ENCODE data around the gene CARD14. TPM values are rescaled to one million over a fixed set of nuclear protein-coding genes. Genes with fewer than 3 reads are reported as not detected.

CARD14 gene
- total RNA-seq, 2 donors from 2014 or later: 0.29 to 0.54 TPM

DNA sequence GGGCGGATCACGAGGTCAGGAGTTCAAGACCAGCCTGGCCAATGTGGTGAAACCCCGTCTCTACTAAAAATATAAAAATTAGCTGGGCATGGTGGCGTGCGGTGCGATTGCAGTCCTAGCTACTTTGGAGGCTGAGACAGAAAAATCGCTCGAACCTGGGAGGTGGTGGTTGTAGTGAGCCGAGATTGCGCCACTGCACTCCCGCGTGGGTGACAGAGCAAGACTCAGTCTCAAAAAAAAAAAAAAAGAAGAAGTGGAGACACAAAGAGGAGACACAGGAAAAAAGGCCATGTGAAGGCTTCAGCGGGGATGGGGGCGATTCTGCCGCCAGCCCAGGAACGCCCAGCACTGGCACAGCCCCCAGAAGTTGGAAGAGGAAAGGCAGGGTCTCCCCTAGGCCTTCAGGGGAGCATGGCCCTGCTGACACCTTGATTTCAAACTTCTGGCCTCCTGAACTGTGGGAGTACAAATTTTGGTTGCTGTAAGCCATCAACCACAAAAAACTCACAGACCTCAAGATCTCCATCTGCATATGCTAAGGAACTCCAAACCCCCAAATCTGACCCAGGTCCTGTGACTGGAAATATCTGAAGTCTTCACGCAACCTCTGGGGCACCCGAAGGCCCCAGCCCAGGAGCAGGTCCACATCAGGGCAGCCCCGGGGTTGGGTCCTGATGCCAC is 43.3 kb downstream of the CARD14 start:
- intact Hi-C loops (cut with DNase I): no loop called here
- no peak for DNase-seq
- Histone ChIP-seq H3K9me3 (no peaks in the 10 kb centered on the region), H3K27me3 (no peaks in the 10 kb centered on the region), H3K27ac (no peak overlapping the region), H3K36me3 (no peaks in the 10 kb centered on the region), H3K4me3 (no peak overlapping the region), H3K4me1 (no peaks in the 10 kb centered on the region), H3K9ac (ENCODE audit: low read depth in 2 of 2, low read length in 2 of 2) (no peak overlapping the region)
- TF ChIP-seq, protein P1, sequence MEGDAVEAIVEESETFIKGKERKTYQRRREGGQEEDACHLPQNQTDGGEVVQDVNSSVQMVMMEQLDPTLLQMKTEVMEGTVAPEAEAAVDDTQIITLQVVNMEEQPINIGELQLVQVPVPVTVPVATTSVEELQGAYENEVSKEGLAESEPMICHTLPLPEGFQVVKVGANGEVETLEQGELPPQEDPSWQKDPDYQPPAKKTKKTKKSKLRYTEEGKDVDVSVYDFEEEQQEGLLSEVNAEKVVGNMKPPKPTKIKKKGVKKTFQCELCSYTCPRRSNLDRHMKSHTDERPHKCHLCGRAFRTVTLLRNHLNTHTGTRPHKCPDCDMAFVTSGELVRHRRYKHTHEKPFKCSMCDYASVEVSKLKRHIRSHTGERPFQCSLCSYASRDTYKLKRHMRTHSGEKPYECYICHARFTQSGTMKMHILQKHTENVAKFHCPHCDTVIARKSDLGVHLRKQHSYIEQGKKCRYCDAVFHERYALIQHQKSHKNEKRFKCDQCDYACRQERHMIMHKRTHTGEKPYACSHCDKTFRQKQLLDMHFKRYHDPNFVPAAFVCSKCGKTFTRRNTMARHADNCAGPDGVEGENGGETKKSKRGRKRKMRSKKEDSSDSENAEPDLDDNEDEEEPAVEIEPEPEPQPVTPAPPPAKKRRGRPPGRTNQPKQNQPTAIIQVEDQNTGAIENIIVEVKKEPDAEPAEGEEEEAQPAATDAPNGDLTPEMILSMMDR (IDR thresholded peaks at IDR 0.05): no peak

DNA sequence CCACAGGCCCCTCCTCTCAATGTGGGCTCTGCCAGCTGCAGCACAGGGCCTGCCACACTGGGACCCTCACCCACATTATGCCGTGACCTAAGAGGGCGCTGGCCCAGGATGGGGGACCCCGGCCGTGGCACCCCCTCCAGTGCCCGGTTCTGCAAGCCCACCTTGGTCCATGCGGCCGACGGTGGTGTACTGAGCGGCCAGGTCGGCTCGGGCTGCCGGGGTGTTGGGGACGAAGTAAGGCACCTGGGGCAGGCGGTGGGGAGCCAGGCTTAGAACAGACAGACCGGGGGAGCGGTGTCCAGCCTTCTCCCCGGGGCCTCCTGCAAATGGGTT is 43.8 kb downstream of the CARD14 start:
- H3K9me3 ChIP-seq: no peaks in the 10 kb centered on the region
- H3K27ac ChIP-seq: no peak overlapping the region
- no peaks in the 10 kb centered on the region for H3K36me3 ChIP-seq
- no peak overlapping the region for H3K9ac ChIP-seq (ENCODE audit: low read depth in 2 of 2, low read length in 2 of 2)
- DNase-seq: no peak
- no peak overlapping the region for H3K4me3 ChIP-seq
- TF ChIP-seq, protein P1 (IDR thresholded peaks at IDR 0.05): no peak
- H3K27me3 ChIP-seq: no peaks in the 10 kb centered on the region
- H3K4me1 ChIP-seq: no peaks in the 10 kb centered on the region
- intact Hi-C loops (cut with DNase I): no loop called here

DNA sequence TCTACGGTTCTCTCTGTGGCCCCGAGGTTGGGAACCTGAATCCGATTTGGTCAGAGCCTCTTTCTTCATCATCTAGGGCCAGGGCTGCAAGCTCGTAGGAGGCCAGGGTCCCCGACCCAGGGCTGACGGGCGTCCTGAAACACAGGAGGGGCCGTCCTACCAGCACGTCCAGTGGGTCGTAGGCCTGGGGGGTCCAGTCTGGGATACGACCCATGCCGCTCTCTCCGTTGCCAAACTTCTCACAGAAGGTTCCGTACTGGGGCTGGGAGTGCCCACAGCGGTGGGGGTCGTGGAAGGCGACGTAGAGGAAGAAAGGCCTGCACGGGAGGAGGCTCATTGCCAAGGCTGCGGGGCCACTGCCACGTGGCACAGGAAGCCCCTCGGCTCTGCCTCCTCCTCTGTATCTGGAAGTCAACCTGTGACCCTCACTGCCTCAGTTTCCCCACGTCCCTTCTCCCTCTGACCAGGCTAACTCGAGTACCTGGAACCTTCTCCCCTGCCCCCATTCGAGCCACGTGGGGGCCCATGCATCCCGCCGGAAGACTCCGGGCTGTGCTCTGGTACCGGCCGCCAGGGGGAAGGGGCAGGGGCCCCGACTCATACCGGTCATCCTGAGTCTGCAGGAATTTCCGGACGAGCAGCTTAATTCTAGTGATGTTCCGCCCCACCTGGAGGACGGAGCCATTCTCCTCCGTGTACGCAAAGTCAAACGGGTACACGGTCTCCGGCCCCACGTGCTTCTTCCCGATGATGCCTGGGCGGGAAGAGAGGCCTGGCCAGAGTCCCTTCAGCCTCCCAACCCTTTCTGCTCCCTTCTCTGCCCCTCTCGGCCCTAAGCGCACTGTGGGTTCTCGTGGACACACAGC is 44.4 kb downstream of the CARD14 start:
- H3K36me3 ChIP-seq: no peaks in the 10 kb centered on the region
- peaks cover 2% of the 10 kb centered on the region for H3K4me1 ChIP-seq
- no peak overlapping the region for H3K4me3 ChIP-seq
- TF ChIP-seq, protein P1 (IDR thresholded peaks at IDR 0.05): no peak
- no peak overlapping the region for H3K27ac ChIP-seq
- H3K9ac ChIP-seq (ENCODE audit: low read depth in 2 of 2, low read length in 2 of 2): no peak overlapping the region
- H3K9me3 ChIP-seq: no peaks in the 10 kb centered on the region
- intact Hi-C loops (cut with DNase I): no loop called here
- DNase-seq: no peak
- H3K27me3 ChIP-seq: no peaks in the 10 kb centered on the region

DNA sequence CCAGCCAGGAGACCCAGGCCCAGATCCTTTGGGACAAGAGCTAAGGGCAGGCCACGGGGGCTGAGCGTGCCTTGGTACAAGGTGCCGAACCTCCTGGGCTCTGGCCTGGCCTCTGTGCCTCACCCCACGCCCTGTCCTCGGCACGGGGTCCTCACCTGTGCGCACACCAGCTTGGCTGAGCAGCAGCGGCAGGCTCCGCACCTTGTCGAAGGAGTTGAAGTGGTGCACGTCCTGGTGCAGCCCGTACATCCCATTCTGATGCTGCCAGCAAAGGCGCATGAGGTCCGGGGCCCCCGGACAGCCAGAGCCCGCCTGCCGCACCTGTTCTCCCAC is 45.0 kb downstream of the CARD14 start:
- H3K27me3 ChIP-seq: no peaks in the 10 kb centered on the region
- H3K4me1 ChIP-seq: peaks cover 3% of the 10 kb centered on the region
- no peak overlapping the region for H3K9ac ChIP-seq (ENCODE audit: low read depth in 2 of 2, low read length in 2 of 2)
- no peaks in the 10 kb centered on the region for H3K36me3 ChIP-seq
- DNase-seq: no peak
- no peak overlapping the region for H3K4me3 ChIP-seq
- no peak overlapping the region for H3K27ac ChIP-seq
- no peaks in the 10 kb centered on the region for H3K9me3 ChIP-seq
- intact Hi-C loops (cut with DNase I): no loop called here
- TF ChIP-seq, protein P1 (IDR thresholded peaks at IDR 0.05): no peak

DNA sequence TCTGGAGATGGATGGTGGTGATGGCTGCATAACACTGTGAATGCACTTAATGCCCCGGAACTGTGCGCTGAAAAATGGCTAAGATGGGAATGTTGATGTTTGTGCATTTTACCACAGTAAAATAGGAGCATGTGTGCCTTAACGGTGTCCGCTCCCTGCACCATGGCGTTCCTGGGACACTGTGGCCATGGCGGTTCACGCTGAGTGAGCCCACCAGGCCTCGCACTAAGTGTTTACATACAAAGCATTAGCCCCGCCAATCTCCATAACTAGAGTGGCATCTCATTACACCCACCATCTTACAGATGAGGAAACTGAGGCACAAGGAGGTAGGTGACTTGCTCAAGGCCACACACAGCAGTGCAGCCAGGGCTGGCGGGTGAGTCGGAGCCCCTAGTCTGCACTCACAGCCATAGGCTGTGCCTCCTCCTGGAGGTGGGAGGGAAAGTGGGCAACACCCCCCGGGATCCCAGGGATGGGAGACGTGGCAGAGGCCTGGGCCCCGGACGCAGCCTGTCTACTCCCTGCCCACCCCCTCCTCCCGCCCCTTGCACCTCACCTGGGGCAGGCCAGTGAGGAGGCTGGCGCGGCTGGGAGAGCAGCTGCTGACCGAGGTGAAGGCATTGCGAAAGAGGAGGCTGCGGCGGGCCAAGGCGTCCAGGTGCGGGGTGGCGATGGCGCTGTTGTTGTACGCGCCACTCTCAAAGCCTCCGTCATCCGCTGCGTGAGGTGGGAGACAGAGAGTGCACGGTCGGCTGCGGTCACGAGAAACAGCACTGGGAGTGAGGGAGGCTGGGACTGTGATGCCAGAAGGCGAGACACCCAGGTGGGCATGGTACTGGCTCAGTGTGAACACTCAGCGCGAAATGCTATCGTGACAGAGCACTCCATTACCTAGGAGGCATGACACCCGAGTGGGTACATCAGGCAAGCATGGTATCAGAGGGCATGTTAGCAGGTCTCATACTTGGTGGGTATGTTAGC is 46.9 kb downstream of the CARD14 start:
- Histone ChIP-seq H3K9me3 (no peaks in the 10 kb centered on the region), H3K36me3 (no peaks in the 10 kb centered on the region), H3K27ac (no peak overlapping the region), H3K4me1 (peaks cover 3% of the 10 kb centered on the region), H3K27me3 (no peaks in the 10 kb centered on the region), H3K4me3 (no peak overlapping the region), H3K9ac (ENCODE audit: low read depth in 2 of 2, low read length in 2 of 2) (no peak overlapping the region)
- no peak for DNase-seq
- intact Hi-C loops (cut with DNase I): no loop called here
- TF ChIP-seq, protein P1 (IDR thresholded peaks at IDR 0.05): no peak
